ENCODE data around the gene SVOPL.

The SVOPL gene

GRCh38 chr7:138602451-138602850 lies 98.7 kb downstream of the SVOPL start:
- no peak for DNase-seq

GRCh38 chr7:138595454-138595853 lies 105.7 kb downstream of the SVOPL start:
- DNase-seq = no peak

- DNase-seq = no peak
Measured at GRCh38 chr7:138590154-138590553, 111.0 kb downstream of the SVOPL start.

- DNase-seq = no peak
Measured at GRCh38 chr7:138588986-138589385, 112.2 kb downstream of the SVOPL start.

GRCh38 chr7:138587485-138587884 lies 113.7 kb downstream of the SVOPL start:
- no peak for DNase-seq

- DNase-seq = no peak
Measured at GRCh38 chr7:138585283-138585993, 115.7 kb downstream of the SVOPL start.

GRCh38 chr7:138584696-138585095 lies 116.5 kb downstream of the SVOPL start:
- DNase-seq = no peak

- DNase-seq = no peak
Measured at GRCh38 chr7:138584283-138584682, 116.9 kb downstream of the SVOPL start.

- DNase-seq = no peak
Measured at GRCh38 chr7:138581065-138581464, 120.1 kb downstream of the SVOPL start.

- no peak for DNase-seq
Measured at GRCh38 chr7:138579671-138580070, 121.5 kb downstream of the SVOPL start.

GRCh38 chr7:138579136-138579535 lies 122.0 kb downstream of the SVOPL start:
- DNase-seq = no peak

- DNase-seq = no peak
Measured at GRCh38 chr7:138575897-138576428, 125.2 kb downstream of the SVOPL start.

- no peak for DNase-seq
Measured at GRCh38 chr7:138573741-138574140, 127.4 kb downstream of the SVOPL start.

GRCh38 chr7:138570715-138571114 lies 130.4 kb downstream of the SVOPL start:
- no peak for DNase-seq

GRCh38 chr7:138569418-138569817 lies 131.7 kb downstream of the SVOPL start:
- no peak for DNase-seq

GRCh38 chr7:138568655-138569054 lies 132.5 kb downstream of the SVOPL start:
- no peak for DNase-seq

GRCh38 chr7:138565451-138566114 lies 135.6 kb downstream of the SVOPL start:
- DNase-seq = no peak

- no peak for DNase-seq
Measured at GRCh38 chr7:138565071-138565450, 136.1 kb downstream of the SVOPL start.

GRCh38 chr7:138564365-138564764 lies 136.8 kb downstream of the SVOPL start:
- no peak for DNase-seq

- no peak for DNase-seq
Measured at GRCh38 chr7:138563808-138564207, 137.4 kb downstream of the SVOPL start.

- no peak for DNase-seq
Measured at GRCh38 chr7:138559448-138559847, 141.7 kb downstream of the SVOPL start.

GRCh38 chr7:138556771-138557484 lies 144.2 kb downstream of the SVOPL start:
- no peak for DNase-seq

GRCh38 chr7:138555684-138556083 lies 145.5 kb downstream of the SVOPL start:
- no peak for DNase-seq

- no peak for DNase-seq
Measured at GRCh38 chr7:138554674-138555073, 146.5 kb downstream of the SVOPL start.
